VCaP (cell line): ENCODE data around the gene ADCY3.

Experiments used
- H3K27ac ChIP-seq: fragments of 450-650 bp; 2 replicates; pipeline ENCODE4 v1.5.1; 2017
- TF ChIP-seq, protein P1 (sequence below): fragments of 450-650 bp; conservative IDR thresholded peaks from 2 replicates; pipeline ENCODE4 v1.5.1; 2017; ENCODE audit warnings: mild to moderate bottlenecking, moderate library complexity

The ADCY3 gene

DNA sequence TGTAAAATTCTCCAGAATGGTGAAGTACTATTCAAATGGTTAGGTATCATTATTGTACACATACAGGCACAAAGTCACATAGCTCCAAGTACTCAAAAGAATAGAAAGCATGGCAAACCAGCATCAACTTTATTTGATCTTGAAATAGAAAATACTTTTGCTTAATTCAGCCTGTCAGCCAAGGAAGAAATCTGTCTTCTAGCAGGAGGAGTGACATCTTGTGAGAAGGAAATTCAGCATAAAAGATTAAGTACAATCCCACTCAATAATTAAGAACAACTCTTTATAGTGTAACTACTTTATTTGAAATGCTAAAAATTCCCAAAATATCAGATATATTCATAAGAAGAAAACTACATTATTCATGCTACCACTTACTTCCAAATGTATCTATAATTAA lies 35.9 kb upstream of the ADCY3 start:
- H3K27ac ChIP-seq, result no peak overlapping the region
- TF ChIP-seq, protein P1, sequence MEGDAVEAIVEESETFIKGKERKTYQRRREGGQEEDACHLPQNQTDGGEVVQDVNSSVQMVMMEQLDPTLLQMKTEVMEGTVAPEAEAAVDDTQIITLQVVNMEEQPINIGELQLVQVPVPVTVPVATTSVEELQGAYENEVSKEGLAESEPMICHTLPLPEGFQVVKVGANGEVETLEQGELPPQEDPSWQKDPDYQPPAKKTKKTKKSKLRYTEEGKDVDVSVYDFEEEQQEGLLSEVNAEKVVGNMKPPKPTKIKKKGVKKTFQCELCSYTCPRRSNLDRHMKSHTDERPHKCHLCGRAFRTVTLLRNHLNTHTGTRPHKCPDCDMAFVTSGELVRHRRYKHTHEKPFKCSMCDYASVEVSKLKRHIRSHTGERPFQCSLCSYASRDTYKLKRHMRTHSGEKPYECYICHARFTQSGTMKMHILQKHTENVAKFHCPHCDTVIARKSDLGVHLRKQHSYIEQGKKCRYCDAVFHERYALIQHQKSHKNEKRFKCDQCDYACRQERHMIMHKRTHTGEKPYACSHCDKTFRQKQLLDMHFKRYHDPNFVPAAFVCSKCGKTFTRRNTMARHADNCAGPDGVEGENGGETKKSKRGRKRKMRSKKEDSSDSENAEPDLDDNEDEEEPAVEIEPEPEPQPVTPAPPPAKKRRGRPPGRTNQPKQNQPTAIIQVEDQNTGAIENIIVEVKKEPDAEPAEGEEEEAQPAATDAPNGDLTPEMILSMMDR, result no peak

DNA sequence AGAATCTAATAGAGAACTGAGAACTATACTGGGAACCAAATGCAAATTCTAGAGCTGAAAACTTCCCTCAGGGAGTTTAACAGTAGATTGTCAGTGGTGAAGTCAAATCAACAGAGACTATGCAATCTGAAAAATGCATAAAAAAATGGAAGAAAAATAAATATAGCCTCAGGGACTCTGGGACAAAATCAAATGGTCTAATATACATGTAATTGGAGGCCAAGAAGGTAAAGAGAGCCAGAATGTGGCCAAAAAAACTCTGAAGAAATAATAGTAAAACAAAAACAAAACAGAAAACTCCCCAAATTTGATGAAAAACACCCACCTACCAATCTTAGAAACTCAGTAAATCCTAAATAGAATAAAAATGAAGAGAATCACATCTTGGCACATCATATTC lies 35.2 kb upstream of the ADCY3 start:
- no peak overlapping the region for H3K27ac ChIP-seq
- TF ChIP-seq, protein P1, result no peak

DNA sequence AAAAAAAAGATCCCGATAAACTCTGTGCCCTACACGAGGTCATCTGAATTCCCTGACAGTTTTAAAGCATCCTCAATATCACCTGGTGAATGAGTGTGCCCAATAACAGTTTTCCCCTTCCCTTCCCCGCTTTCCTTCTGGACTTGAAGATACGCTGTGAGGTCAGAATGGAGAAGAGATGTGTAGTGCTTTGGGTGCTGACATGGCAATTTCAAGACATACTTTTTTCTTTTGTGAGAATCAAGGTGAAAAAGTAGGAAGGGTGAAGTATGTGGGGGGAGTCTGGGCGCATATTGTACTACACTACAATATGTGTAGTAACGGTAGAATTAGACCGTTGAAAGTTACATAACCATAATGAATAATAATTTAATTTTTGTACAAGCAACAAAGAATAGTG lies 30.1 kb upstream of the ADCY3 start:
- TF ChIP-seq, protein P1, result no peak
- no peak overlapping the region for H3K27ac ChIP-seq

DNA sequence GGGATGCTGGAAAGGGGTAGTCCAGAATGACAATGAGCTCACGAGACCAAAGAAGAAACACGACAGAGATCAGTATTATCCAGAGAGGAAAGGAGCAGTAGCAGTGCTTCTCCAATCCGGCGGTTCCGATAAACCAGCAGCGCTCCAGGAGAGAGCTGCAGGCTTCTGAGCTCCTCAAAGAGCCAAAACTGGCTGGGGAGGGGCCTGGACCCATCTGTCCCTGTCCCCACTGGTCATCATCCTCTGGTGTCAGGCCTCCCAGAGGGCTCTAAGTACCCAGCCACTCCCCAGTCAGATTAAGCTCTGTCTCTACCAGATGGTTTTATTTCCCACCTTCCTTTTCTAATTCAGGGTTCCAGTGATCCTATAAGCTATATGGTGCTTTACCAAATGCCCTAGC lies 28.5 kb upstream of the ADCY3 start:
- H3K27ac ChIP-seq, result no peak overlapping the region
- TF ChIP-seq, protein P1, result no peak

DNA sequence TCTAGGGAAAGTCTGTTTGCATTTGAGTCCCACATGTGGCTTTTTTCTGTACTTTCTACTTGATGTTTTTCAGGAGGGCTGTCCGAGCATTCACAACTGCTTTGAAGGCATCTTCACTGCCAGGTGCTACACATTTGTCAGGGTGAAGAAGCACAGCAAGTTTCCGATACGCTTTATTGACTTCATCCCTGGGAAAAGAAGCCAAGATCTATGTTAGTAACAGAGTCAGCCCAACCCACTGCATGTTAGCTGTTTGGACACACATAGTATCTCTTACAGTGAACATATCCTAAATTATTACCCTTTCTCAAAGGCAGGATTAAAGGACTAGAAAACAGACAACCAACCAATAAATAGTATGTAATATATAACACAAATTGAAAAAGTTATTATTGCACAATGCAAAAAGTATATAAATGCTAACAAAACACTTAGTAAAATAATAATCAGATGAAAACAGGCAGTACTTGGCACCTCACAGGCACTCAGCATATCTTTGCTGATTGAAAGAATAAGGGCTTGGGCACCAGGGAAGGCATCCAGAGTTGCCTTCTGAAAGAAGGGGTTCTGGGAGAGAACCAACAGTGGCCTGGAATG lies 27.6 kb upstream of the ADCY3 start:
- no peak overlapping the region for H3K27ac ChIP-seq

DNA sequence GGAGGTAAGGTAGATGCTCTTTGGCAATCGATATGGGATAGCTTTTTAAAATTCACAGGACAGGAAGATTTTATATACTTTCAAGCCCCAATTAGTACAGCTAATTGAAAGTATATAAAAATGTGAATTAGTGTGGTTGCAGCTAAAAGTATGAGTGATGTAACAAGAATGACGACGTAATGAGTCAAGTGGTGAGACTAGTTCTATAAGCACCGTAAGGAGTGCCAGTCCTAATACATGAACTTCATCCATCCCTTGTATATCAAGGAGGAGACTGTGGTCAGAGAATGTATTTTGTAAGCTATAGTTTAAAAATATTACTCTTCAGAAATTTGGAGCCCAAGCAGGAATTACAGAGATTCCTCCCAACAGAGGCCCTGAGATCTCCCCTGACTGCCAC lies 25.9 kb upstream of the ADCY3 start:
- TF ChIP-seq, protein P1, result no peak
- no peak overlapping the region for H3K27ac ChIP-seq

More for the DNA sequence above, 27.6 kb upstream of the ADCY3 start:
- TF ChIP-seq, protein P1, result no peak

DNA sequence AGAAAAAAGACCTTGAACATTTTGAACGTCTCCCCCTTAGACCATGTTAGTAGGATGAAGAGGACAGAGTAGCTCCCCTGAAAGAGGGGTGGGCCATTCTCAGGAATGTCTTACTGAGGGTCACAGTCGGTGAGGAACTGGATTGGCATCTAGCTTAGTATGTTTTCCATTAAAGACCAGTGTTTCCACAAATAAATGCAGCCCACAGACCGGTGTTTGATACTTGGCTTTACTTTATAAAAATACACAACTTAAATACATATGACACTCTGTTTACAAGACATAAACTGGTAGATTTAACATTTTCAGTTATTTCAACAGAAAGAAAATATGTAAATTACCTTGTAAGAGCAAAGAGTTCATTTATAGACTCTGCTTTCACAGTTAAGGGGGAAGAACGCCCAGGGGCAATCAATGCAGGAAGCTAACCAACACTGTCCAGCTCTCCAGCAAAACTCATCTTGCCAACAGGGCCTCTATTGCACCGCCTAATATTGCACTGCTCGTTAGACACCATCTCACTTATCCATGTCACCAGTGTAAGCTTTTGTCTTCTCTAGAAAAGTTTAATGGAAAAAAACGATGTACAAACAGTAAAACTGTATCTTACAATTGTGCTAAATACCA lies 23.5 kb upstream of the ADCY3 start:
- TF ChIP-seq, protein P1, result no peak
- no peak overlapping the region for H3K27ac ChIP-seq
